SK-N-SH treated with all-trans-retinoic acid at 6 μM for 48 hours (cell line): ENCODE data around the gene LMBR1.

Experiments
- ATAC-seq: fragments of 200-7000 bp; cut with Tn5 transposase; 3 replicates; pipeline ENCODE4 v1.9.1; 2020; ENCODE audit warnings: mild to moderate bottlenecking, moderate library complexity
- ARNTL ChIP-seq: fragments of 450-650 bp; formaldehyde crosslinking; IDR thresholded peaks from 2 replicates; pipeline ENCODE4 v1.5.0; 2020; ENCODE audit warnings: low read depth, mild to moderate bottlenecking, moderate library complexity, borderline replicate concordance
- BACH2 ChIP-seq: fragments of 250-450 bp; sonication (Bioruptor Pico); IDR thresholded peaks from 2 replicates; pipeline ENCODE4 v1.9.0; 2021; ENCODE audit warnings: mild to moderate bottlenecking, borderline replicate concordance
- CSDC2 ChIP-seq: fragments of 250-450 bp; sonication (Bioruptor Pico); IDR thresholded peaks from 2 replicates; pipeline ENCODE4 v1.5.0; 2020; ENCODE audit warnings: mild to moderate bottlenecking, moderate library complexity
- ESRRG ChIP-seq: fragments of 250-450 bp; sonication (Bioruptor Pico); IDR thresholded peaks from 2 replicates; pipeline ENCODE4 v1.6.1; 2021; ENCODE audit warnings: mild to moderate bottlenecking
- GLIS3 ChIP-seq: fragments of 250-450 bp; sonication (Bioruptor Pico); IDR thresholded peaks from 2 replicates; pipeline ENCODE4 v1.5.0; 2020; ENCODE audit warnings: mild to moderate bottlenecking, moderate library complexity
- ISL1 ChIP-seq: fragments of 250-450 bp; sonication (Bioruptor Pico); IDR thresholded peaks from 2 replicates; pipeline ENCODE4 v2.1.2; 2022; ENCODE audit warnings: mild to moderate bottlenecking, moderate library complexity
- OSR1 ChIP-seq: fragments of 250-450 bp; sonication (Bioruptor Pico); IDR thresholded peaks from 2 replicates; pipeline ENCODE4 v1.8.0; 2022; ENCODE audit warnings: moderate library complexity, mild to moderate bottlenecking, inconsistent platforms
- PPARA ChIP-seq: fragments of 250-450 bp; sonication (Bioruptor Pico); IDR thresholded peaks from 2 replicates; pipeline ENCODE4 v1.5.0; 2020; ENCODE audit warnings: mild to moderate bottlenecking, borderline replicate concordance
- RARB ChIP-seq: fragments of 250-450 bp; sonication (Bioruptor Pico); IDR thresholded peaks from 2 replicates; pipeline ENCODE4 v1.8.0; 2021; ENCODE audit warnings: mild to moderate bottlenecking, moderate library complexity
- SNAI2 ChIP-seq: fragments of 250-450 bp; sonication (Bioruptor Pico); IDR thresholded peaks from 2 replicates; pipeline ENCODE4 v1.5.0; 2020; ENCODE audit warnings: mild to moderate bottlenecking, moderate library complexity
- TCF4 ChIP-seq: fragments of 250-450 bp; sonication (Bioruptor Pico); IDR thresholded peaks from 2 replicates; pipeline ENCODE4 v1.8.0; 2021; ENCODE audit warnings: mild to moderate bottlenecking, moderate library complexity, borderline replicate concordance
- TOX ChIP-seq: fragments of 250-450 bp; sonication (Bioruptor Pico); IDR thresholded peaks from 2 replicates; pipeline ENCODE4 v1.8.0; 2021; ENCODE audit warnings: mild to moderate bottlenecking, moderate library complexity, borderline replicate concordance
- ZC3H10 ChIP-seq: fragments of 250-450 bp; sonication (Bioruptor Pico); IDR thresholded peaks from 2 replicates; pipeline ENCODE4 v1.5.1; 2021; ENCODE audit warnings: mild to moderate bottlenecking, moderate library complexity
- ZFP3 ChIP-seq: fragments of 250-450 bp; sonication (Bioruptor Pico); IDR thresholded peaks from 2 replicates; pipeline ENCODE4 v1.5.0; 2020; ENCODE audit warnings: mild to moderate bottlenecking, moderate library complexity
- ZFP30 ChIP-seq: fragments of 450-650 bp; formaldehyde crosslinking; IDR thresholded peaks from 2 replicates; pipeline ENCODE4 v1.5.0; 2022; ENCODE audit warnings: mild to moderate bottlenecking, moderate library complexity
- ZNF565 ChIP-seq: fragments of 450-650 bp; formaldehyde crosslinking; conservative IDR thresholded peaks from 2 replicates; pipeline ENCODE4 v1.5.0; 2020; ENCODE audit warnings: low read depth, mild to moderate bottlenecking, moderate library complexity
- ZNF70 ChIP-seq: fragments of 450-650 bp; formaldehyde crosslinking; IDR thresholded peaks from 2 replicates; pipeline ENCODE4 v1.5.0; 2020; ENCODE audit warnings: mild to moderate bottlenecking, moderate library complexity
- ZNF8 ChIP-seq: fragments of 450-650 bp; formaldehyde crosslinking; IDR thresholded peaks from 2 replicates; pipeline ENCODE4 v1.5.0; 2020; ENCODE audit warnings: mild to moderate bottlenecking, moderate library complexity
- TF ChIP-seq, protein P1 (sequence below): fragments of 250-450 bp; sonication (Bioruptor Pico); IDR thresholded peaks from 2 replicates; pipeline ENCODE4 v1.5.1; 2021; ENCODE audit warnings: mild to moderate bottlenecking, moderate library complexity
- TF ChIP-seq, protein P2 (sequence below): fragments of 250-450 bp; sonication (Bioruptor Pico); IDR thresholded peaks from 2 replicates; pipeline ENCODE4 v1.8.0; 2020; ENCODE audit warnings: mild to moderate bottlenecking, moderate library complexity, borderline replicate concordance
- TF ChIP-seq, protein P3 (sequence below): fragments of 250-450 bp; sonication (Bioruptor Pico); IDR thresholded peaks from 2 replicates; pipeline ENCODE4 v1.8.0; 2021; ENCODE audit warnings: low read depth, mild to moderate bottlenecking, moderate library complexity, borderline replicate concordance
- TF ChIP-seq, protein P4 (sequence below): fragments of 250-450 bp; sonication (Bioruptor Pico); IDR thresholded peaks from 2 replicates; pipeline ENCODE4 v1.5.1; 2020; ENCODE audit warnings: low read depth, mild to moderate bottlenecking, moderate library complexity

LMBR1 gene

DNA sequence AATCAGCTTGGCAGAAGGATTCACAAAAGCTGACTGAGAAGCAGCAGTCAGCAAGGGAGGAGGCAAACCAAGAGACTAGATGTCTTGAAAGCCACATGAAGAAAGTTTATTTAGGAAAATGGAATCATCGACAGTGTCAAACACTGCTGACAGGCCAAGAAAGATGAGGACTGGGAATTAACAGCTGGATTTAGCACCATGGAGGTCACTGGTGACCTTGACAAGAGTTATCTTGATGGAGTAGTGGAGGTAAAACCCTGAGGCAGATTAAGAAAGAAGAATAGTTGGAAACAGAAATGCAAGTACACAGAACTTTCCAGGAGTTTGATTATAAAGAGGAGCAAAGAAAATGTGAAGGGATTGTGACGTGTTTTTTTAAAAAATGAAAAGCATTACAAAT is 51.5 kb downstream of the LMBR1 start (continued):
- TF ChIP-seq, protein P1, sequence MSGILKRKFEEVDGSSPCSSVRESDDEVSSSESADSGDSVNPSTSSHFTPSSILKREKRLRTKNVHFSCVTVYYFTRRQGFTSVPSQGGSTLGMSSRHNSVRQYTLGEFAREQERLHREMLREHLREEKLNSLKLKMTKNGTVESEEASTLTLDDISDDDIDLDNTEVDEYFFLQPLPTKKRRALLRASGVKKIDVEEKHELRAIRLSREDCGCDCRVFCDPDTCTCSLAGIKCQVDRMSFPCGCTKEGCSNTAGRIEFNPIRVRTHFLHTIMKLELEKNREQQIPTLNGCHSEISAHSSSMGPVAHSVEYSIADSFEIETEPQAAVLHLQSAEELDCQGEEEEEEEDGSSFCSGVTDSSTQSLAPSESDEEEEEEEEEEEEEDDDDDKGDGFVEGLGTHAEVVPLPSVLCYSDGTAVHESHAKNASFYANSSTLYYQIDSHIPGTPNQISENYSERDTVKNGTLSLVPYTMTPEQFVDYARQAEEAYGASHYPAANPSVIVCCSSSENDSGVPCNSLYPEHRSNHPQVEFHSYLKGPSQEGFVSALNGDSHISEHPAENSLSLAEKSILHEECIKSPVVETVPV (CRISPR knock-in tag), result no peak
- no peak for TF ChIP-seq TOX (CRISPR knock-in tag)
- TF ChIP-seq OSR1 (CRISPR knock-in tag), result no peak
- no peak for TF ChIP-seq ISL1 (CRISPR knock-in tag)

DNA sequence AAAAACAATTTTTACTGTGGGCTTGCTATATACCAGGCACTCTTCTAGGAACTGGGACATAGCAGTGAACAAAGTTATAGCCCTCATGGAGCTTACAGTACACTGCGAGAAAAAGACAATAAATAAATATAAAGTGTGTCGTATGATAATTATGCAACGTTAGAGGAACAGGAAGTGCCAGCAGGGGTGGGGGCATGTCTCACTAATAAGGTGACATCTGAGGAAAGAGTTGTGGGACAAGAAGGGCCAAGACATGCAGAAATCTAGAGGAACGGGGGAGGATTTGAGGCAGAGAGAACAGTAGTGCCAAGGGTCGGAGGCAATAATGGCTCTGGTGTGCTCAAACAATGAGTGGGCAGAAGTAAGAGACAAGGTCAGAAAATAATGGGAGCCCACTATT is 52.8 kb downstream of the LMBR1 start:
- no peak for ATAC-seq
- TF ChIP-seq ZNF70 (CRISPR knock-in tag) (no peak), CSDC2 (CRISPR knock-in tag) (no peak), ZNF565 (no peak), ZC3H10 (CRISPR knock-in tag) (no peak)

DNA sequence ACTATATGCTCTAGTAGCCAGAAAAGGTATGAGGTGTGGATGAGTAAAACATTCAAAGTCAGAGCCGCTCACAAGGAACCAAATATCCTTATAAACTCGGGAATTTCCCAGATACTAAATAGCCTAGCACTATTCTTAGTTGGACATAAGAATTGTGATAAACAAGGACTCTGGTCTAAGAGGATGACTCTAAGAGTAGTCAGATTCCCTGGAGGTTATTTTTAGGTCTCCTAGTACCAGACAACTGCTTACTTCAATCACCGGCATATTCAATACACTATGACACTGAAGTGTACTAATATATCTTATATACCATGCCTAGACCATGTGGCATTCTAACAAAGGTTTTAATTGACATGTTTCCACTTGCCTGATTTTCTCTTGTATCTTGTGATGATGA is 56.5 kb downstream of the LMBR1 start:
- TF ChIP-seq ZFP3 (no peak), ISL1 (CRISPR knock-in tag) (no peak), TOX (CRISPR knock-in tag) (no peak)
- no peak for ATAC-seq

DNA sequence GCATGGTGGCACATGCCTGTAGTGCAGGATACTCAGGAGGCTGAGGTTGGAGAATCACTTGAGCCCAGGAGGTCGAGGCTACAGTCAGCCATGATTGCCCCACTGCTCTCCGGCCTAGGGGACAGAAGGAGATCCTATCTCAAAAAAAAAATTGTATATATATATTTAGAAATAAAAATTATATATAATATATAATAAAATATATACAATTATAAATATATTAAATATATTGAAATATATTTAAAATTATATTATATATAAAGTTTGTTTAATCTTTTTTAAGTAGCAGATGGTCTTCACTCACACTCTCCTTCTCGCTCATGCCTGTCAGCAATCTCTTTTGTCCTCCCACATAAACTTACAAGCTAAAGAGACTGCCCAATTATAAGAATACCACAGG is 58.5 kb downstream of the LMBR1 start:
- no peak for ATAC-seq
- TF ChIP-seq, protein P2, sequence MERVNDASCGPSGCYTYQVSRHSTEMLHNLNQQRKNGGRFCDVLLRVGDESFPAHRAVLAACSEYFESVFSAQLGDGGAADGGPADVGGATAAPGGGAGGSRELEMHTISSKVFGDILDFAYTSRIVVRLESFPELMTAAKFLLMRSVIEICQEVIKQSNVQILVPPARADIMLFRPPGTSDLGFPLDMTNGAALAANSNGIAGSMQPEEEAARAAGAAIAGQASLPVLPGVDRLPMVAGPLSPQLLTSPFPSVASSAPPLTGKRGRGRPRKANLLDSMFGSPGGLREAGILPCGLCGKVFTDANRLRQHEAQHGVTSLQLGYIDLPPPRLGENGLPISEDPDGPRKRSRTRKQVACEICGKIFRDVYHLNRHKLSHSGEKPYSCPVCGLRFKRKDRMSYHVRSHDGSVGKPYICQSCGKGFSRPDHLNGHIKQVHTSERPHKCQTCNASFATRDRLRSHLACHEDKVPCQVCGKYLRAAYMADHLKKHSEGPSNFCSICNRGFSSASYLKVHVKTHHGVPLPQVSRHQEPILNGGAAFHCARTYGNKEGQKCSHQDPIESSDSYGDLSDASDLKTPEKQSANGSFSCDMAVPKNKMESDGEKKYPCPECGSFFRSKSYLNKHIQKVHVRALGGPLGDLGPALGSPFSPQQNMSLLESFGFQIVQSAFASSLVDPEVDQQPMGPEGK (CRISPR knock-in tag), result no peak
- TF ChIP-seq TCF4 (CRISPR knock-in tag), result no peak
- no peak for TF ChIP-seq SNAI2 (CRISPR knock-in tag)
- no peak for TF ChIP-seq TOX (CRISPR knock-in tag)
- no peak for TF ChIP-seq ISL1 (CRISPR knock-in tag)
- no peak for TF ChIP-seq CSDC2 (CRISPR knock-in tag)
- TF ChIP-seq ZFP3, result no peak
- TF ChIP-seq GLIS3 (CRISPR knock-in tag), result no peak
- TF ChIP-seq ZNF8 (CRISPR knock-in tag), result no peak
- TF ChIP-seq ESRRG (CRISPR knock-in tag), result no peak
- no peak for TF ChIP-seq PPARA (CRISPR knock-in tag)
- no peak for TF ChIP-seq ZFP30

DNA sequence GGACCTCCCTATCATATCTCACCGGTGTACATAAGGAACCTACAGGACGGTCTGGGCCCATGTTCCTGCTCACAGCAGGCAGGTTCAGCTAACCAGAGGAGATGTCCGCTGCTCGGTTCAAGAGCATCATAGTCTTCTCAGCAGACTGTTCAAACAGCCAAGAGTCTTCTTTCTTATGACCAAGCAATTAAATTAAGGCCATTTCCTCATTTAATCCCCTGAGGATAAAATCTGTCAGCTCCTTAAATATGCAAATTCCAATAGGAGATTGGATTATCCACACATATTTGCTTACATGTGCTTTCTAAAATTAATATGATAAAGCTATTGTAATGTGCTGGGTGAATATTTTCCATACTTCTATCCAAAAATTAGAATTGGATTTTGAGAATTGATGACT is 59.7 kb downstream of the LMBR1 start:
- ATAC-seq, result no peak
- TF ChIP-seq TOX (CRISPR knock-in tag) (no peak), TCF4 (CRISPR knock-in tag) (no peak), ISL1 (CRISPR knock-in tag) (no peak), SNAI2 (CRISPR knock-in tag) (no peak), PPARA (CRISPR knock-in tag) (no peak), ARNTL (CRISPR knock-in tag) (no peak), ZFP30 (no peak), OSR1 (CRISPR knock-in tag) (no peak), BACH2 (CRISPR knock-in tag) (no peak), ZFP3 (no peak), RARB (CRISPR knock-in tag) (no peak), GLIS3 (CRISPR knock-in tag) (no peak), ZNF8 (CRISPR knock-in tag) (no peak)
- TF ChIP-seq, protein P3, sequence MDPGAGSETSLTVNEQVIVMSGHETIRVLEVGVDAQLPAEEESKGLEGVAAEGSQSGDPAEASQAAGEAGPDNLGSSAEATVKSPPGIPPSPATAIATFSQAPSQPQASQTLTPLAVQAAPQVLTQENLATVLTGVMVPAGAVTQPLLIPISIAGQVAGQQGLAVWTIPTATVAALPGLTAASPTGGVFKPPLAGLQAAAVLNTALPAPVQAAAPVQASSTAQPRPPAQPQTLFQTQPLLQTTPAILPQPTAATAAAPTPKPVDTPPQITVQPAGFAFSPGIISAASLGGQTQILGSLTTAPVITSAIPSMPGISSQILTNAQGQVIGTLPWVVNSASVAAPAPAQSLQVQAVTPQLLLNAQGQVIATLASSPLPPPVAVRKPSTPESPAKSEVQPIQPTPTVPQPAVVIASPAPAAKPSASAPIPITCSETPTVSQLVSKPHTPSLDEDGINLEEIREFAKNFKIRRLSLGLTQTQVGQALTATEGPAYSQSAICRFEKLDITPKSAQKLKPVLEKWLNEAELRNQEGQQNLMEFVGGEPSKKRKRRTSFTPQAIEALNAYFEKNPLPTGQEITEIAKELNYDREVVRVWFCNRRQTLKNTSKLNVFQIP (CRISPR knock-in tag), result no peak
- TF ChIP-seq, protein P1 (CRISPR knock-in tag), result no peak
- TF ChIP-seq, protein P4, sequence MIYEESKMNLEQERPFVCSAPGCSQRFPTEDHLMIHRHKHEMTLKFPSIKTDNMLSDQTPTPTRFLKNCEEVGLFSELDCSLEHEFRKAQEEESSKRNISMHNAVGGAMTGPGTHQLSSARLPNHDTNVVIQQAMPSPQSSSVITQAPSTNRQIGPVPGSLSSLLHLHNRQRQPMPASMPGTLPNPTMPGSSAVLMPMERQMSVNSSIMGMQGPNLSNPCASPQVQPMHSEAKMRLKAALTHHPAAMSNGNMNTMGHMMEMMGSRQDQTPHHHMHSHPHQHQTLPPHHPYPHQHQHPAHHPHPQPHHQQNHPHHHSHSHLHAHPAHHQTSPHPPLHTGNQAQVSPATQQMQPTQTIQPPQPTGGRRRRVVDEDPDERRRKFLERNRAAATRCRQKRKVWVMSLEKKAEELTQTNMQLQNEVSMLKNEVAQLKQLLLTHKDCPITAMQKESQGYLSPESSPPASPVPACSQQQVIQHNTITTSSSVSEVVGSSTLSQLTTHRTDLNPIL (CRISPR knock-in tag), result no peak
